ENCODE results near the gene MAPK1.

Gene MAPK1

DNA sequence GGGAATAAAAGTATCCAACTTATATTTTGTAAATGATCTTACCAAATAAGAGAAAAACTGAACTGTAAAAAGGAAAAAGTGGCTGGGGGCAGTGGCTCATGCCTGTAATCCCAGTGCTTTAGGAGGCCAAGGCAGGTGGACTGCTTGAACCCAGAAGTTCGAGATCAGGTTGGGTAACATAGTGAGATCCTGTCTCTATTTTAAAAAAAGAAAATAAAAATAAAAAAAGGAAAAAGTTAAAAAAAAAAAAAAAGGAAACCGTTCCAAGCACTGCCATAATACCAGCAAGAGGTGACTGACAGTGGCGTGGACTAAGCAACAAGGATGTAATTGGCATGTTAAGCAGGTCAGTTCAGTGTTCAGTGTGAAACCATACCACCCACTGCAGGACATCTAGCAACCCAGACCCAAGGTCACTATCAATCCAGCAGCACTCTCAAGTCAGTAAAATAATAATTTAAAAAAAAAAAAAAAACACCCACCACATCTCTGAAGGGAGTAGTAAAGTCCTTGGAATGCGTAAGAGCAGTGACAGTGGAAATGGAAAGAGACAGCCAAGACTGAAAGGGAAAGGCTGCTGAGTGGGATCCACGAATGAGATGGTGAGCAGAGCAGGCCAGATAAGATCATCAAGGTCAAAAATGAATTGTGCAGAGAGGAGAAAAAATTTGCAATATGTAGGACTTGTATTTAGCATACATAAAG is 43.6 kb downstream of the MAPK1 start (continued):
- TF ChIP-seq, protein P1, sequence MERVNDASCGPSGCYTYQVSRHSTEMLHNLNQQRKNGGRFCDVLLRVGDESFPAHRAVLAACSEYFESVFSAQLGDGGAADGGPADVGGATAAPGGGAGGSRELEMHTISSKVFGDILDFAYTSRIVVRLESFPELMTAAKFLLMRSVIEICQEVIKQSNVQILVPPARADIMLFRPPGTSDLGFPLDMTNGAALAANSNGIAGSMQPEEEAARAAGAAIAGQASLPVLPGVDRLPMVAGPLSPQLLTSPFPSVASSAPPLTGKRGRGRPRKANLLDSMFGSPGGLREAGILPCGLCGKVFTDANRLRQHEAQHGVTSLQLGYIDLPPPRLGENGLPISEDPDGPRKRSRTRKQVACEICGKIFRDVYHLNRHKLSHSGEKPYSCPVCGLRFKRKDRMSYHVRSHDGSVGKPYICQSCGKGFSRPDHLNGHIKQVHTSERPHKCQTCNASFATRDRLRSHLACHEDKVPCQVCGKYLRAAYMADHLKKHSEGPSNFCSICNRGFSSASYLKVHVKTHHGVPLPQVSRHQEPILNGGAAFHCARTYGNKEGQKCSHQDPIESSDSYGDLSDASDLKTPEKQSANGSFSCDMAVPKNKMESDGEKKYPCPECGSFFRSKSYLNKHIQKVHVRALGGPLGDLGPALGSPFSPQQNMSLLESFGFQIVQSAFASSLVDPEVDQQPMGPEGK (CRISPR knock-in tag; IDR thresholded peaks at IDR 0.05; ENCODE audit: borderline replicate concordance) = no peak
- TF ChIP-seq, protein P2, sequence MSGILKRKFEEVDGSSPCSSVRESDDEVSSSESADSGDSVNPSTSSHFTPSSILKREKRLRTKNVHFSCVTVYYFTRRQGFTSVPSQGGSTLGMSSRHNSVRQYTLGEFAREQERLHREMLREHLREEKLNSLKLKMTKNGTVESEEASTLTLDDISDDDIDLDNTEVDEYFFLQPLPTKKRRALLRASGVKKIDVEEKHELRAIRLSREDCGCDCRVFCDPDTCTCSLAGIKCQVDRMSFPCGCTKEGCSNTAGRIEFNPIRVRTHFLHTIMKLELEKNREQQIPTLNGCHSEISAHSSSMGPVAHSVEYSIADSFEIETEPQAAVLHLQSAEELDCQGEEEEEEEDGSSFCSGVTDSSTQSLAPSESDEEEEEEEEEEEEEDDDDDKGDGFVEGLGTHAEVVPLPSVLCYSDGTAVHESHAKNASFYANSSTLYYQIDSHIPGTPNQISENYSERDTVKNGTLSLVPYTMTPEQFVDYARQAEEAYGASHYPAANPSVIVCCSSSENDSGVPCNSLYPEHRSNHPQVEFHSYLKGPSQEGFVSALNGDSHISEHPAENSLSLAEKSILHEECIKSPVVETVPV (CRISPR knock-in tag; IDR thresholded peaks at IDR 0.05) = no peak

DNA sequence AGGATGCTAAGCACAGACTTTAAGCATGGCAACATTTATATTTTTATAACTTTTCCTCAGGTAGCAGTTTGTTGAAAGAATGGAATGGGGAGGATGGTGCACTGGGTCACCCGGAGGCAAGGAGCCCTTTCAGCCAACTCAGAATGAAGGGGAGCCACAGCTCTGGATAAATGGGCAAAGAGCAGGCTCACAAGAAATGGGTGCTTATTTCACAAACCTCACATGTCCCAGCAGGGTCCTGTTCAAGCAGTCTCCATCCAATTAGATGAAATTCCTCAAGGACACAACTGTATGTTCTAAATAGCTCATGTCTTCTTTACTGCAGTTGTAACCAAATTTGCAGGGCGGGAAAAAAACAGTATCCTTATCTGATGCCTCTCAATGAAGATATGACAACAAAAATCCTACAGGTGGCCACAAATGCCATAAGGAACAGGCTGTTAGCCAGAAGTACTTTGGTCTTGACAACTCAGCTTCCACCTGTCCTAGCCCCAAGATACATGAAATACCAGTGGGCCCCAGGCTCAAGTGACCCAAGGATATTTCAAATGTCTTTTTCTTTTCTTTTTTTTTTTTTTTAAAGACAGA is 48.2 kb downstream of the MAPK1 start:
- TF ChIP-seq ARNTL (CRISPR knock-in tag; IDR thresholded peaks at IDR 0.05; ENCODE audit: borderline replicate concordance, low read depth) (no peak), SNAI2 (CRISPR knock-in tag; IDR thresholded peaks at IDR 0.05) (no peak), TCF4 (CRISPR knock-in tag; IDR thresholded peaks at IDR 0.05; ENCODE audit: borderline replicate concordance) (no peak), ISL1 (CRISPR knock-in tag; IDR thresholded peaks at IDR 0.05) (no peak), ZC3H10 (CRISPR knock-in tag; IDR thresholded peaks at IDR 0.05) (no peak), ESRRG (CRISPR knock-in tag; IDR thresholded peaks at IDR 0.05) (no peak), CSDC2 (CRISPR knock-in tag; IDR thresholded peaks at IDR 0.05) (no peak), ZFP30 (CRISPR knock-in tag; IDR thresholded peaks at IDR 0.05) (no peak), ZNF70 (CRISPR knock-in tag; IDR thresholded peaks at IDR 0.05) (no peak), OSR1 (CRISPR knock-in tag; IDR thresholded peaks at IDR 0.05) (no peak), ZFP3 (CRISPR knock-in tag; IDR thresholded peaks at IDR 0.05) (no peak), PPARA (CRISPR knock-in tag; IDR thresholded peaks at IDR 0.05; ENCODE audit: borderline replicate concordance) (no peak)
- TF ChIP-seq, protein P2 (CRISPR knock-in tag; IDR thresholded peaks at IDR 0.05) = no peak
- TF ChIP-seq, protein P3, sequence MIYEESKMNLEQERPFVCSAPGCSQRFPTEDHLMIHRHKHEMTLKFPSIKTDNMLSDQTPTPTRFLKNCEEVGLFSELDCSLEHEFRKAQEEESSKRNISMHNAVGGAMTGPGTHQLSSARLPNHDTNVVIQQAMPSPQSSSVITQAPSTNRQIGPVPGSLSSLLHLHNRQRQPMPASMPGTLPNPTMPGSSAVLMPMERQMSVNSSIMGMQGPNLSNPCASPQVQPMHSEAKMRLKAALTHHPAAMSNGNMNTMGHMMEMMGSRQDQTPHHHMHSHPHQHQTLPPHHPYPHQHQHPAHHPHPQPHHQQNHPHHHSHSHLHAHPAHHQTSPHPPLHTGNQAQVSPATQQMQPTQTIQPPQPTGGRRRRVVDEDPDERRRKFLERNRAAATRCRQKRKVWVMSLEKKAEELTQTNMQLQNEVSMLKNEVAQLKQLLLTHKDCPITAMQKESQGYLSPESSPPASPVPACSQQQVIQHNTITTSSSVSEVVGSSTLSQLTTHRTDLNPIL (CRISPR knock-in tag; IDR thresholded peaks at IDR 0.05; ENCODE audit: low read depth) = no peak
- TF ChIP-seq, protein P1 (CRISPR knock-in tag; IDR thresholded peaks at IDR 0.05; ENCODE audit: borderline replicate concordance) = no peak
- TF ChIP-seq, protein P4, sequence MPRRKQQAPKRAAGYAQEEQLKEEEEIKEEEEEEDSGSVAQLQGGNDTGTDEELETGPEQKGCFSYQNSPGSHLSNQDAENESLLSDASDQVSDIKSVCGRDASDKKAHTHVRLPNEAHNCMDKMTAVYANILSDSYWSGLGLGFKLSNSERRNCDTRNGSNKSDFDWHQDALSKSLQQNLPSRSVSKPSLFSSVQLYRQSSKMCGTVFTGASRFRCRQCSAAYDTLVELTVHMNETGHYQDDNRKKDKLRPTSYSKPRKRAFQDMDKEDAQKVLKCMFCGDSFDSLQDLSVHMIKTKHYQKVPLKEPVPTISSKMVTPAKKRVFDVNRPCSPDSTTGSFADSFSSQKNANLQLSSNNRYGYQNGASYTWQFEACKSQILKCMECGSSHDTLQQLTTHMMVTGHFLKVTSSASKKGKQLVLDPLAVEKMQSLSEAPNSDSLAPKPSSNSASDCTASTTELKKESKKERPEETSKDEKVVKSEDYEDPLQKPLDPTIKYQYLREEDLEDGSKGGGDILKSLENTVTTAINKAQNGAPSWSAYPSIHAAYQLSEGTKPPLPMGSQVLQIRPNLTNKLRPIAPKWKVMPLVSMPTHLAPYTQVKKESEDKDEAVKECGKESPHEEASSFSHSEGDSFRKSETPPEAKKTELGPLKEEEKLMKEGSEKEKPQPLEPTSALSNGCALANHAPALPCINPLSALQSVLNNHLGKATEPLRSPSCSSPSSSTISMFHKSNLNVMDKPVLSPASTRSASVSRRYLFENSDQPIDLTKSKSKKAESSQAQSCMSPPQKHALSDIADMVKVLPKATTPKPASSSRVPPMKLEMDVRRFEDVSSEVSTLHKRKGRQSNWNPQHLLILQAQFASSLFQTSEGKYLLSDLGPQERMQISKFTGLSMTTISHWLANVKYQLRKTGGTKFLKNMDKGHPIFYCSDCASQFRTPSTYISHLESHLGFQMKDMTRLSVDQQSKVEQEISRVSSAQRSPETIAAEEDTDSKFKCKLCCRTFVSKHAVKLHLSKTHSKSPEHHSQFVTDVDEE (CRISPR knock-in tag; IDR thresholded peaks at IDR 0.05) = no peak
- no peak for ATAC-seq

DNA sequence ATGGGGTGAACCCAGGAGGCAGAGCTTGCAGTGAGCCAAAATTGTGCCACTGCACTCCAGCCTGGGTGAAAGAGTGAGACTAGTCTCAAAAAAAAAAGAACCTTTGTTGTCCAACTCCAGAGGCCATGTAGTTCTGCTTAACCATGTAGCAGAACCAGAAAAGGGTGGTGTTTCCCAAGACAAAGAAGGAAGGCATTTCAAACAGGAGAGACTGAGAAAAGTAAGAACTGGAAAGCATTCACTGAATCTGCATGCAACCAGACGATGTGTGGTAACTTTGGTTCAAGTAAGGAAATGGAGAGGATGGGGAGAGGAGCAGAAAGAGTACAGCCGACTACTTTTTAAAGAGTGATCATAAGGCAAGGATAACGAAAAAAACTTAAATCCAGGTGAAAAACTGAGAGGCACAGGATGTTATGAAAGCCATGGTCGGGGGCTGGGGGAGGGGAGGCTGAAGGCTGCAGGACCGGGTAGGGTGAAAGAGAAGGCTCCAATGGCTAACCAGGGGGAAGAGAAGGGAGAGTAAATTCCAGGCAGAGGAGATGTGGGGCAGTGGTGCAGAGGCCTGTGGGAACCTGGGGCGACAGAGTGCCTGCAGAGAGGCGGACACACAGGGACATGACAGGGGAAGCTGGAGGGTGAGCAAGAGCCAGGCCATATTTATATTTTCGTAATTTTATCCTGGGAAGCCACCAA is 48.8 kb downstream of the MAPK1 start:
- no peak for ATAC-seq
- TF ChIP-seq ISL1 (CRISPR knock-in tag; IDR thresholded peaks at IDR 0.05) = no peak
- TF ChIP-seq, protein P4 (CRISPR knock-in tag; IDR thresholded peaks at IDR 0.05) = no peak
- no peak for TF ChIP-seq TCF4 (CRISPR knock-in tag; IDR thresholded peaks at IDR 0.05; ENCODE audit: borderline replicate concordance)
- TF ChIP-seq RARB (CRISPR knock-in tag; IDR thresholded peaks at IDR 0.05) = no peak
- no peak for TF ChIP-seq ESRRG (CRISPR knock-in tag; IDR thresholded peaks at IDR 0.05)
- TF ChIP-seq, protein P3 (CRISPR knock-in tag; IDR thresholded peaks at IDR 0.05; ENCODE audit: low read depth) = no peak
- no peak for TF ChIP-seq TOX (CRISPR knock-in tag; IDR thresholded peaks at IDR 0.05; ENCODE audit: borderline replicate concordance)

All from SK-N-SH treated with all-trans-retinoic acid at 6 μM for 48 hours (cell line).